ENCODE results near the gene HEXD.
"Not testable (repeated sequence)": the region's sequence is repeated elsewhere in the genome, so short reads cannot be mapped to it uniquely, and the experiment has no call there.

Gene HEXD

GRCh38 chr17:82397449-82398335, 20.5 kb upstream of the HEXD start:
- no peak for DNase-seq

GRCh38 chr17:82399041-82399441, 19.1 kb upstream of the HEXD start:
- no peak for DNase-seq

GRCh38 chr17:82399601-82400101, 18.5 kb upstream of the HEXD start:
- DNase-seq, result no peak

GRCh38 chr17:82400206-82400605, 17.9 kb upstream of the HEXD start:
- no peak for DNase-seq

- no peak for DNase-seq
These were observed 17.3 kb upstream of the HEXD start for GRCh38 chr17:82400830-82401229.

GRCh38 chr17:82402865-82403264, 15.3 kb upstream of the HEXD start:
- no peak for DNase-seq

- DNase-seq, result no peak
These were observed 14.2 kb upstream of the HEXD start for GRCh38 chr17:82403662-82404660.

GRCh38 chr17:82405051-82405450, 13.1 kb upstream of the HEXD start:
- DNase-seq, result no peak

GRCh38 chr17:82406131-82406671, 11.9 kb upstream of the HEXD start:
- no peak for DNase-seq

- no peak for DNase-seq
These were observed 10.9 kb upstream of the HEXD start for GRCh38 chr17:82407255-82407654.

GRCh38 chr17:82408288-82408937, 9.7 kb upstream of the HEXD start:
- no peak for DNase-seq

- DNase-seq, result no peak
These were observed 9.2 kb upstream of the HEXD start for GRCh38 chr17:82408938-82409318.

GRCh38 chr17:82410014-82410716, 8.0 kb upstream of the HEXD start:
- DNase-seq, result no peak

GRCh38 chr17:82411396-82412053, 6.6 kb upstream of the HEXD start:
- no peak for DNase-seq

GRCh38 chr17:82412081-82412480, 6.1 kb upstream of the HEXD start:
- not testable (repeated sequence) for DNase-seq

GRCh38 chr17:82412535-82413520, 5.3 kb upstream of the HEXD start:
- no peak for DNase-seq

- peak; percentile 22 to 84 for DNase-seq
These were observed 3.4 kb upstream of the HEXD start for GRCh38 chr17:82414548-82415281.

GRCh38 chr17:82415336-82415735, 2.8 kb upstream of the HEXD start:
- DNase-seq, result no peak

- DNase-seq, result no peak
These were observed 2.4 kb upstream of the HEXD start for GRCh38 chr17:82415786-82416185.
